ENCODE data around the gene IGLL1.

The IGLL1 gene

GRCh38 chr22:23526596-23527316, 53.3 kb downstream of the IGLL1 start:
- DNase-seq, result no peak

- no peak for DNase-seq
Observed at GRCh38 chr22:23525510-23525909, 54.6 kb downstream of the IGLL1 start.

- no peak for DNase-seq
Observed at GRCh38 chr22:23524226-23524625, 55.9 kb downstream of the IGLL1 start.

GRCh38 chr22:23523713-23524112, 56.4 kb downstream of the IGLL1 start:
- DNase-seq, result no peak
